IgD-negative memory B cell (primary cell): ENCODE measurements around the gene DDHD1. TPM values are rescaled to one million over a fixed set of nuclear protein-coding genes. Genes with fewer than 3 reads are reported as not detected.
"Not testable (repeated sequence)": the region's sequence is repeated elsewhere in the genome, so short reads cannot be mapped to it uniquely, and the experiment has no call there.

ENCODE experiments used
- H3K27ac Mint-ChIP-seq, 3 donors: one replicate each; pipeline ENCODE4 v1.8.0; 2020 to 2022; ENCODE audit warnings: mild to moderate bottlenecking in 3 of 3, mixed read lengths in 3 of 3, moderate library complexity in 1 of 3
- H3K27me3 Mint-ChIP-seq: one replicate; pipeline ENCODE4 v1.8.0; 2021; ENCODE audit warnings: mixed read lengths
- H3K36me3 Mint-ChIP-seq: one replicate; pipeline ENCODE4 v1.8.0; 2020; ENCODE audit warnings: mild to moderate bottlenecking, mixed read lengths
- H3K4me1 Mint-ChIP-seq, 3 donors: one replicate each; pipeline ENCODE4 v1.8.0; 2020 to 2022; ENCODE audit warnings: mixed read lengths in 3 of 3, mild to moderate bottlenecking in 1 of 3
- H3K4me3 Mint-ChIP-seq, 4 donors: one replicate each; pipeline ENCODE4 v1.8.0; 2020 to 2022; ENCODE audit warnings: mild to moderate bottlenecking in 4 of 4, mixed read lengths in 4 of 4, moderate library complexity in 3 of 4
- H3K9me3 Mint-ChIP-seq, 3 donors: one replicate each; pipeline ENCODE4 v1.8.0; 2020 to 2021; ENCODE audit warnings: mixed read lengths in 3 of 3, mild to moderate bottlenecking in 1 of 3
- polyA plus RNA-seq: library from polyadenylated mRNA; unstranded; fragments of 300-500 nt; fragmentation: Illumina TruSeq; gene quantifications from one replicate; pipeline ENCODE4 v1.2.3, GENCODE V29; 2021

The DDHD1 gene
- 9.4 TPM for polyA plus RNA-seq

DNA sequence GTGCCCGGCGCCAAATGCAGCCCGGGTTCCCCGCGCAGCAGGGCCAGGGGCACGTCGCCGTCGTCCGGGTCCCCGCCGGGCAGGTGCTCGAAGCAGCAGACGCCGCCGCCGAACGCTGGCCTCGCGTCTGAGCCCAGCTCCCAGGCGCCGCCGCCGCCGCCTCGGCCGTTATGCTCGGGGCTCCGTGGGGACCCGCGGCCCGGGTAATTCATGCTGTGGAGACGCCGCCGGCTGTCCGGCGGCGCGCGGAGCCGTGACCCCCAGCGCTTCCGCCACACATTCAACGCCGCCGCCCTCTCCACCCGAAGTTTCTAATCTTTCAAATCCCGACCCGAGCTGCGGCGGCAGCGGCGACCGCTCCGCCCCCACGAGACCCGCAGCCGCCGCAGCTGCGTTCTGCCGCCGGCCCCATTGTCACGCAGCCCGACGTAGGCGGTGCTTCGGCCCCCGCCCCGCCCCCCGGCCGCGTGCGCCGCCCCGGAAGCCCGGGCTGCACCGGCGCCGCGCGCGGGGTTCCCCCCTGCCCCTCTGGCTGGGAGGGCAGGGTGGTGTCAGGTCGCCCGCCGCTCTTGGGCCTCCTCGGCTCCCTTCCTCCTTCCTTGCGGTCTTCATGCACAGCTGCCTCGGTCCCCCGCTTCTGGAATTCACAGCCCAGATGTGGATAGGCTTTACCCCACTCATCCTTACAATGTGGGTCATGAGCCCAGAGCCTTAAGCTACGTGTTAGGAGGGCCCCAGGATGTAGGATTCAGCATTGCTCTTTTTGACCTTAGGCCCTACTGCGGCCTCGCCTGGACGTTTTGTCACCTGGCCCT, at the start of gene DDHD1:
Gene DDHD1, minus strand, starts transcription at position 437 of the 815 bp plus-strand sequence. Its CDS starts 225 bp downstream, at position 212.
- Mint-ChIP-seq H3K4me3 (peak within 1 kb of the TSS; percentile 95 to 98 (median 96)), H3K27me3 (no peaks in the 10 kb centered on the region), H3K36me3 (peaks cover 4% of the 10 kb centered on the region), H3K27ac (peak within 1 kb of the TSS; percentile 90 to 97 (median 97)), H3K9me3 (no peaks in the 10 kb centered on the region), H3K4me1 (peaks cover 29 to 44% (median 30%) of the 10 kb centered on the region in 3 donors)

DNA sequence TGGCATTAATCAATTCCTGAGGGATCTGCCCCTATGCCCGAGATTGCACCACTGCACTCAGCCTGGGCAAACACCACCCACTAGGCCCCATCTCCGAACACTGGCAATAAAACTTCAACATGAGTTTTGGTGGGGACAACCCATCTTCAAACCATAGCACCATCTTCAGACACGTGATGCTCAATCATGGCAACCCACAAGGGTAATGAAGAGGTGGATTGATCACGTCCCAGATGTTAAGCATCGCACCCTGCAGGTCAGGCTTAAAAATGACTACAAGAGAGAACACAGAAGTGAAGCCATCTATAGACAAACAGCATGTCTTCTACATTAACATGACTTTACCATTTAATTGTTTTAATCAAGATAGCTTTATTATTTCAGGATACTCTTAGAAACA, 42.8 kb upstream of the DDHD1 start:
- H3K9me3 Mint-ChIP-seq, result peaks cover 6 to 8% (median 6%) of the 10 kb centered on the region in 3 donors
- no peaks in the 10 kb centered on the region for H3K4me1 Mint-ChIP-seq
- H3K4me3 Mint-ChIP-seq, result no peak overlapping the region
- peaks cover 5% of the 10 kb centered on the region for H3K36me3 Mint-ChIP-seq
- H3K27ac Mint-ChIP-seq, result no peak overlapping the region
- H3K27me3 Mint-ChIP-seq, result peaks cover 3% of the 10 kb centered on the region

- Mint-ChIP-seq H3K4me3 (no peak overlapping the region), H3K9me3 (peaks cover 0 to 6% (median 2%) of the 10 kb centered on the region in 3 donors), H3K4me1 (no peaks in the 10 kb centered on the region), H3K27me3 (peaks cover 3% of the 10 kb centered on the region), H3K27ac (no peak overlapping the region), H3K36me3 (peaks cover 2% of the 10 kb centered on the region)
Observed at GRCh38 chr14:53193193-53193592, 40.1 kb upstream of the DDHD1 start.

DNA sequence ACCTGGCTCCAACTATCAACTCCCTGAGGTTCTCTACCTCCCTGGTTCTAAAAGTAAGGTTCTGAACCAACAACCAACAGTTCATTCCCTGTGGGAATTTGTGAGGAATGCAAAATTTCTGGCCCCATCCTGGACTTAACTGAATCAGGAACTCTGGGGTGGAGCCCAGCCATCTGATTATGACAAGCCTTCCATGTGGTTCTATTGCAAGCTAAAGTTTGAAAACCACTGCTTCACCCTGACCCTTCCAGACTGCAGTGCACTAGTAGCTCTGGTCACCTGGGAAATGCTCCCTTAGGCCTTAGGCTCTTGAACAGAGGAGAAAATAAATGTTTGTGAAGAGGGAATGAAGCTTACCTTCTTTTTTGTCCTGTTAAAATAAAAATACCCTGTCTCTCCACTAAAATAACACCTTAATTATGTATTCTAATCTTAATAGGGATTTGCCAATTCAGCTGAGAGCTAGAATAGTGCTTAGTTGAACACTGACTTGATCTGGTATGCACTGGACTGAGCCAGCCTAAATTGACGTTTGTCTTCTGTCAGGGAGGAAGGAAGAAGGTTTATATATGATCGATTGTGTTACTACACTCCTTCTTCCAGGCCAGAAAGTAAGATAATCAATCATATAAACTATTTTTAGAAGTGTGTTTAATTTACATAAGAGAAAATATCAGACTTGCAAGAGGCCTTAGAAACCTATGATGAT, 39.1 kb upstream of the DDHD1 start:
- Mint-ChIP-seq H3K4me1 (no peaks in the 10 kb centered on the region), H3K27me3 (peaks cover 3% of the 10 kb centered on the region), H3K27ac (no peak overlapping the region), H3K9me3 (no peaks in the 10 kb centered on the region), H3K36me3 (no peaks in the 10 kb centered on the region), H3K4me3 (no peak overlapping the region)

DNA sequence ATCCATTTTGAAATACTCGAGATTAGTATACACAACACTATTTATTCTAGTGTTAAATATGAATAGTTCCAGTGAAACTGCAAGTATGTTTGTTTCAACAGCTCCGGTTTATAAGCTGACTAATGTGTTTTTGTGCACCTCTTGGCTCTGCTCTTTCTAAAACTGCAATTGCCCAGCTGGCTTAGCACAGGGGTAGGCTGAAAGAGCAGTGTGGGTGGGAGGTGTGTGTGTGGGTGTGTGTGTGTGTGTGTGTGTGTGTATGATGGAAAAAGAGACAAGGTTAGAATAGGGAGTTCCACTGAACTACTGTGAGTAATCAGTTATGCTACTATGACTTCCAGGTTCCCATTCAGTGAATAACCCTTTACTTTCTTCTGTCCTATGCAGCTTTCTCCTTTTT, 37.8 kb upstream of the DDHD1 start:
- H3K36me3 Mint-ChIP-seq, result no peaks in the 10 kb centered on the region
- no peak overlapping the region for H3K4me3 Mint-ChIP-seq
- no peaks in the 10 kb centered on the region for H3K9me3 Mint-ChIP-seq
- no peaks in the 10 kb centered on the region for H3K27me3 Mint-ChIP-seq
- peak overlapping the region in 1 of 3 donors; percentile 53 for H3K27ac Mint-ChIP-seq
- H3K4me1 Mint-ChIP-seq, result no peaks in the 10 kb centered on the region

DNA sequence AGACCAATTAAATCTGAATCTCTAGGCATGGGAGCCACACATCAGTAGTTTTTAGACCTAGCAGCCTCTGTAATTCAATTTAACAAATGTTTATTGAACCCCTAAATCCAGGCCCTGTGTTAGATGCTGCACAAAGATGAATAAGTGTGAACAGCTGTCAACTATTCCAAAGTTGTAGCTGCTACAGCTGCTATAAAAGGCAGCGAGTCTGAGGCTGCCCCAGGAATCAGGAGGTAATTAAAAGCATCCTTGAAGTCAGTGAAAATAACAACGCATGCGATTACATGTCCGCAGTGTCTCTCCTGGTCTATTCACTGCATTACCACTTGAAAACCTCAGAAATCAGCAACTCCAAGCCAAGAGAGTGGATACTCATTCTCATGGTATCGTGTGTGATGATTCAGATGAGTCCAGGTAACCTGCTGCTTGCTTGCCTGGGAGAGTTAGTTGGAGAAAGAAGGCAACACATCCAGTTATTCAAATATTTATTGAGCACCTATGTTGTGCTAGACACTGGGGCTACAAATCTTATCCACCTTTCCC, 34.9 kb upstream of the DDHD1 start:
- Mint-ChIP-seq H3K9me3 (no peaks in the 10 kb centered on the region), H3K4me3 (no peak overlapping the region)

GRCh38 chr14:53186532-53186931, 33.4 kb upstream of the DDHD1 start:
- H3K4me1 Mint-ChIP-seq, result peaks cover 0 to 1% (median 0%) of the 10 kb centered on the region in 3 donors
- no peaks in the 10 kb centered on the region for H3K36me3 Mint-ChIP-seq
- peaks cover 2% of the 10 kb centered on the region for H3K27me3 Mint-ChIP-seq
- no peaks in the 10 kb centered on the region for H3K9me3 Mint-ChIP-seq
- no peak overlapping the region for H3K27ac Mint-ChIP-seq
- H3K4me3 Mint-ChIP-seq, result no peak overlapping the region

More for the DNA sequence above, 34.9 kb upstream of the DDHD1 start:
- Mint-ChIP-seq H3K36me3 (no peaks in the 10 kb centered on the region), H3K27ac (no peak overlapping the region), H3K27me3 (no peaks in the 10 kb centered on the region), H3K4me1 (no peaks in the 10 kb centered on the region)

- no peaks in the 10 kb centered on the region for H3K9me3 Mint-ChIP-seq
- H3K36me3 Mint-ChIP-seq, result no peaks in the 10 kb centered on the region
- peaks cover 0 to 4% (median 1%) of the 10 kb centered on the region in 3 donors for H3K4me1 Mint-ChIP-seq
- no peak overlapping the region for H3K27ac Mint-ChIP-seq
- peaks cover 8% of the 10 kb centered on the region for H3K27me3 Mint-ChIP-seq
- no peak overlapping the region for H3K4me3 Mint-ChIP-seq
Observed at GRCh38 chr14:53183611-53184010, 30.5 kb upstream of the DDHD1 start.

- H3K9me3 Mint-ChIP-seq, result no peaks in the 10 kb centered on the region
- H3K4me3 Mint-ChIP-seq, result no peak overlapping the region
- H3K27me3 Mint-ChIP-seq, result peaks cover 8% of the 10 kb centered on the region
- H3K27ac Mint-ChIP-seq, result no peak overlapping the region
- peaks cover 0 to 4% (median 1%) of the 10 kb centered on the region in 3 donors for H3K4me1 Mint-ChIP-seq
- no peaks in the 10 kb centered on the region for H3K36me3 Mint-ChIP-seq
Observed at GRCh38 chr14:53183056-53183455, 29.9 kb upstream of the DDHD1 start.

- H3K9me3 Mint-ChIP-seq, H3K27me3 Mint-ChIP-seq, H3K36me3 Mint-ChIP-seq, H3K4me1 Mint-ChIP-seq: not testable (repeated sequence)
- H3K4me3 Mint-ChIP-seq, result peak overlapping the region in 1 of 4 donors; percentile 69
- peak overlapping the region in 1 of 3 donors; percentile 75 for H3K27ac Mint-ChIP-seq
Observed at GRCh38 chr14:53181463-53182081, 28.4 kb upstream of the DDHD1 start.

DNA sequence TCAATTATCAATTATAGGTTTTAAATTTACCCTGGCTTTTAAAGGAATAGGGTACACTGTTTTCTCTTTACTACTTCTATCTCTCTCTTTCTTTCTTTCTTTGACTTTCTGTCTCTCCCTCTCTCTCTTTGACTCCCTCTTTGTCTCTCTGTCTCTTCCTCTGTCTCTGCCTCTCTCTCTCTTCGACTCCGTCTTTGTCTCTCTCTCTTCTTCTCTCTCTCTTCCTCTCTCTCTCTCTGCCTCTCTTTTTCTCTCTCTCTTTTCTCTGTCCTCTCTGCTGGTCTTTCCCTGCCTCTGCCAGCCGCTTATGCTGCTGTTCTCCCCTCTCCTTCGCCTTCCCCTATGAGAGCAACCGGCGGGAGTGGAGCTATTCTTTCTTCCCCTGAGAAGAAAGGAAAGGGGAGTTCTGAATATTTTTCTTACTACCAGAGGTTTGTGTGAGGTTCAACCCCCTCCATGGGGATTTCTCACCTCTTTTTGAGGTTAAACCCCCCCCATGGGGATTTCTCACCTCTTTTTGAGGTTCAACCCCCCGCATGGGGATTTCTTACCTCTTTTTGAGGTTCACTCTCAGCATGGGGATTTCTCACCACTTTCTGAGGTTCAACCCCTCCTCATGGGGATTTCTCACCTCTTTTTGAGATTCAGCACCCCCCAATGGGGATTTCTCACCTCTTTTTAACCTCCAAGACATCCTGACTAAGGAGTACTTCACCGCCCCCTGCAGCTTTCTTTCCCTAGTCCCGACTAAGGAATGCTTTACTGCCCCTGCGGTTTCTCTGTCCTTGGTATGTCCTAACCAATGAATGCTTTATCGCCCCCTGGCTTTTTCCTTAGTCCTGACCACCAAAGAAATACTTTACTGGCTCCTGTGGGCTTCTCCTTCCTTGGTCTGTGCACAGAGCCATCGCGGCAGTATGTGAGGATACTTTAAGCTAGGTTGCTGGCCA, 27.4 kb upstream of the DDHD1 start:
- H3K27me3 Mint-ChIP-seq, result peaks cover 8% of the 10 kb centered on the region
- peak overlapping the region in 2 of 4 donors; percentile 9 to 67 for H3K4me3 Mint-ChIP-seq
- peaks cover 0 to 4% (median 1%) of the 10 kb centered on the region in 3 donors for H3K4me1 Mint-ChIP-seq
- H3K36me3 Mint-ChIP-seq, result peaks cover 3% of the 10 kb centered on the region
- peak overlapping the region in 1 of 3 donors; percentile 54 for H3K27ac Mint-ChIP-seq
- H3K9me3 Mint-ChIP-seq, result no peaks in the 10 kb centered on the region

GRCh38 chr14:53179486-53180005, 26.4 kb upstream of the DDHD1 start:
- not testable (repeated sequence) for H3K4me3 Mint-ChIP-seq, H3K27ac Mint-ChIP-seq, H3K4me1 Mint-ChIP-seq, H3K27me3 Mint-ChIP-seq, H3K9me3 Mint-ChIP-seq, H3K36me3 Mint-ChIP-seq

DNA sequence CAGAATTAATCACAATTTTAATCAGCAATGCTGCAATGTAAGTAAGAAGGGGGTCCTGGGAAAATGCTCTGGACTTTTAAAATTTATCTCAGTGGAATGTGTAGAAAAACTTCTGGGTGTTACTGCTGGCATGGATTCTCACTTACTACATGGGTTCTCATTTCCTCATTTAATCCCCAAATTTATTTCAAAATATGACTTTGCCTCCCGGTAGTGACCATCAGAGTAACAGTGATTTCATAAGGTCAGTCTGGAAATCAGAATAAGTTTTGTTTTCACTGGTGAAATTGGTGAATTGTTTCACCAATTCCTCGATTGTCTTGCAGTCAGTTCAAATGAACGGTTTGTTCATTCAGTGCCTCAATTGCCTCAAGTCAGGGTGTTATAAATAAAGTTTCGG, 22.3 kb upstream of the DDHD1 start:
- no peaks in the 10 kb centered on the region for H3K4me1 Mint-ChIP-seq
- H3K27ac Mint-ChIP-seq, result peak overlapping the region in 1 of 3 donors; percentile 39
- H3K9me3 Mint-ChIP-seq, result no peaks in the 10 kb centered on the region
- peaks cover 5% of the 10 kb centered on the region for H3K36me3 Mint-ChIP-seq
- peaks cover 2% of the 10 kb centered on the region for H3K27me3 Mint-ChIP-seq
- no peak overlapping the region for H3K4me3 Mint-ChIP-seq

- Mint-ChIP-seq H3K4me1 (no peaks in the 10 kb centered on the region), H3K36me3 (peaks cover 5% of the 10 kb centered on the region), H3K27me3 (no peaks in the 10 kb centered on the region), H3K9me3 (no peaks in the 10 kb centered on the region), H3K27ac (no peak overlapping the region), H3K4me3 (no peak overlapping the region)
Observed at GRCh38 chr14:53174918-53175317, 21.8 kb upstream of the DDHD1 start.
